Measurements from ENCODE around the gene BPIFA1.

BPIFA1 gene

DNA sequence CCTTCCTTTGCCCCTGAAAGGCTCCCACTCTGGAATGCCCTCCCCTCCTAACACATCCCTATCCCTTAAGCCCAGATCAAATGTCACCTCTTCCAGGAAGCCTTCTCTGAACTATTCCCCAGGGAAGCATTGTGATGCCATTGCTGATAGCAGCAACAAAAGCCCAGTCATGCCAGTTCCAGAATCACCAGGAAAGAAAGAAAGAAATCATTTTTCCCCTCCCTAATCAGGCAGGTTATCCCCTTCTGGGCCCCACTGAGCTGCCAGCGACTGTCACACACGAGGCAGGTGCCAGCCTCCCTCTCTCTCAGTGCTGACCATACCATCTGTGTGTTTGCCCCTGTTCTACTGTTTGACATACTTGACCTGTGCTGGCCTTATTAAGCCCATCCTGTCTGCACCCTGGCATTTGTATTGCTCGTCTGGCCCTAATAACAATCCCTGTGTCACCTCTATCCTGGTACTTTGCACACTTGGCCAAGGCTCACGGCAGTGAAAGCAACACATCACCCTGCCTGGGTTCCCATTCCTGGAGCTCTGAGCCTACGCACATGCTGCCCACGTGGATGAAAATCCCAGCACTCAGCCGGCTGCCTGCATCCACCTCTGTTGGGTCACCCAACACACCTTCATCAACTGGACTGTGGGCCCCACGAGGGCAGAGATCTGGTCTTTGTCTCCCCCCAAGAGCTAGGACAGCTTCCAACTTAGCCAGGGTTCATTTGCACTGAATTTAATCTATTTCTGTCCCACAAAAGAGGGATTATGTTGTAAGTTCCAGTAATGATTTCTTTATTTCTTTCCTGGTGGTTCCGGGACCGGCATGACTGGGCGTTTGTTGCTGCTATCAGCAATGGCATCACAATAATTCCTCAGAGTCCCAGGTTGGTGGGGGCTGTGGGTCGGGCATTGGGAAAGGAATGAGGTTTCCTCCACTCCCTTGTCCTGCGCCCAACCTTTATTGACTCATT lies 42.0 kb downstream of the BPIFA1 start:
- DNase-seq (ENCODE audit: low read depth): no peak

DNA sequence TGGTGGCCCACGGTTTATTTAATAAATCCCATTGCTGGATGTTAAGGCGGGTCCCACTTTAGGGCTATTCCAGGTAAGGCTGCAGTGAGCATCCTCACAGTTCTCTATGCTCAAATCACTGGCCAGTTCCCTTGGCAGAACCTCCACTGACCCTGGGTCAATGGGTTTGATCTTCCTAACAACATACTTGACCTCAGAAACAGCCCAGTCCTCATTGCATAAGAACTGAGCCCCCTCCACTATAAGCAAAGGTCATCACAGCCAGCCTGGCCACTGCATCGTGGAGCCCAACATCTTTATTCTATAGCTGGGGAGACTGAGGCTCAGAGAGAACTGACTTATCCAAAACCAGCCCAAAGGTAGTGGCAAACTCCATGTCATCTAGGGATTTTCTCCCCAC lies 42.9 kb downstream of the BPIFA1 start:
- no peak for DNase-seq (ENCODE audit: low read depth)

DNA sequence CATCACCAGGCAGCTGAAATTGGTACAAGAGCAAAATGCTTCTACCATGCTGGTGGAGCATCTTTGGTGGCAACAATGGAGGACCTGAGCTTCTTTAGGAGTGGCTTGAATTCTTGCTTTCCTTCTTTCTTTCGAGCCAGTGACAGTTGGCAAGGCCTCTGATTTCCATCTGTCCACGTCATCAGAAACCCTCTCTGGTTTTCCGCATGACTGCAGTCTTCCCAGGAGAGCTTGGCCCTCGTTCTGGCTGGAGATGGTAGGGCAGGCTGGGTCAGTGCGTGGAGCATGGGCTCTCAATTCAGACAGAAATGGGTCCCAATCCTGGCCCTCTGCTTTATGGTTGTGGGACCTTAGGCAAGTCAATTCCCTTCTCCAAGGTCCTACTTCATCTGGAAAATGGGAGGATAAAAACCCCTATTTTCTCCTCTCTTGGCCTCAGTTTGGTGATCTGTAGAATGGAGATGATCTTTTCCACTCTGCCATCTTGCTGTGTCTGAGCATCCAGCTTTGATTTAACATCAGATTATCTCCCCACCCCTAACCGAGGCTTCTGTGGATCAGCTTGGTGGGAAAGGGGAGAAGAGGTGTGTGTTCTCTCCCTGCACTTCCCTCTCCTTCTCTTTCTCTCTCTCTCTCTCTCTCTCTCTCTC lies 43.6 kb downstream of the BPIFA1 start:
- DNase-seq (ENCODE audit: low read depth): no peak

DNA sequence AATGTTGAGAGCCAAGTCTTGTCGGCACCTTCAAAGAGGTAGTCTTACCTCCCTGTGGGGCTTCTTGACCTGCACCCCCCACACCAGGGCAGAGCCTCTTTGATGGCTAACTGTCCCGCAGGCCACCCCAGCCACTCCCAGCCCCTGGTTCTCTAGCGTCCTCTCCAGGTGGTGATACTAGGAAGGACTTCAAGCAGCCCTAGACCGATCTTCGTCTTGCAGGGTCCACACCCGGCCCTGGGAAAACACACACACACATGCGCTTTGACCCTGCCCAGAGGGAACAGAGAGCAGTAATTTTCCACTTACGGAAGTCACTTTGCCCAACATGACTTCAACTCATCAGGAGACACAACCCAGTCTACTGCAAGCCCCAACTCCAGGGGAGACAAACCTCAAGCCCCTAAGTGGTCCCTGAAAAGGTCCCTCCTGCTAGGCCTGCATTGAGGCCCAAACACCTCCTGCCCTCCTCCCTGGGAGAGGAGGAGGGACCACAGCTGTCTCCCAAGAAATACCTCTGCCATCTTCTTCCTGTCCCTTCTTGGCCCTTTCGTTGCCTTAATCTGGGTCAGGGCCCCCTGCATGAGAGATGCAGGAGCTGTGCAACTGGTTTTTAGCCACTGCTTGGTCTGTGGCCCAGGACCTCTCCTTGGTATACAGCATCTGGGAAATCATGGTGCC lies 44.3 kb downstream of the BPIFA1 start:
- no peak for DNase-seq (ENCODE audit: low read depth)

DNA sequence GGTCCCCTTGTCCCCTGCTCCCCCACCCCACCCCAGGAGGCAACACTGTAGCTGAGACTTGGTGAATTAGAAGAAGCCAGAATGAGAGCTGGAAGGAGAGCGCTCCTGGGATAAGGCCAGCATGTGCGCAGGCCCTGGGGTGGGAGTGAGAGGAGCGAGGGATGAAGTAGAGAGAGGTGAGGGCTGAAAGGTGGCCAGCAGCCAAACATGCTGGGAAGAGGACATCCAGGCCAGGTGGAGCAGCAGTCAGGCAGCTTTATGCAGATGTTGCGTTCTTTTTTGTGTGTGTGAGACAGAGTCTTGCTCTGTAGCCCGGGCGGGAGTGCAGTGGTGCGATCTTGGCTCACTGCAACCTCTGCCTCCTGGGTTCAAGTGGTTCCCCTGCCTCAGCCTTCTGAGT lies 45.0 kb downstream of the BPIFA1 start:
- DNase-seq (ENCODE audit: low read depth): no peak

DNA sequence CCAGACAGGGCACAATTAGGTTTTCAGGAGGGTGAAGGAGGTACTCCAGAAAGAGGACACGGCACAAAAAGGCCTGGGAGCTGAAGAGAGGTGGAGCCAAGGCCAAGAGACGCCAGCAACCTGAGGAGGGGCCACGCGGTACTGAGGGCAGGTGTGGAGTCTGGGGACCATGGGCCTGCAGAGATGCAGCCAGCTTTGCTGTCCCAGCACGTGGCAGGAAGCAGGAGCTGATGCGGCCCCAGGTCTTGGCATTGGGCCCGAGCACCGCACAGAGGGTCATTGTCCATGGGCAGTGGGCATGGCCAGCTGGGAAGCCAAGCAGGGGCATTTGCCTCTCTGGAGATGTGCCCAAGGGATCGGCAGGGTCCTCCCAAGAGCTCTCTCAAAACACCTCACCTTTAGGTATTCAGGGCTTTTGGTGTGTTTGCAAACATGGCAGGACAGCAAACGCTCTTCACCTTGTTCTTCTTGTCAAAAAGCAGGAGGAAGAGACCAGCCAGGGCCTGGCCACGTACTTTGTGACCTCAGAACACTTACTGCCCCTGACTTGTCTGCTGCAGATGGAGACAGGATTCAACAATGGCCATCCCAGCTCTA lies 45.9 kb downstream of the BPIFA1 start:
- no peak for DNase-seq (ENCODE audit: low read depth)

DNA sequence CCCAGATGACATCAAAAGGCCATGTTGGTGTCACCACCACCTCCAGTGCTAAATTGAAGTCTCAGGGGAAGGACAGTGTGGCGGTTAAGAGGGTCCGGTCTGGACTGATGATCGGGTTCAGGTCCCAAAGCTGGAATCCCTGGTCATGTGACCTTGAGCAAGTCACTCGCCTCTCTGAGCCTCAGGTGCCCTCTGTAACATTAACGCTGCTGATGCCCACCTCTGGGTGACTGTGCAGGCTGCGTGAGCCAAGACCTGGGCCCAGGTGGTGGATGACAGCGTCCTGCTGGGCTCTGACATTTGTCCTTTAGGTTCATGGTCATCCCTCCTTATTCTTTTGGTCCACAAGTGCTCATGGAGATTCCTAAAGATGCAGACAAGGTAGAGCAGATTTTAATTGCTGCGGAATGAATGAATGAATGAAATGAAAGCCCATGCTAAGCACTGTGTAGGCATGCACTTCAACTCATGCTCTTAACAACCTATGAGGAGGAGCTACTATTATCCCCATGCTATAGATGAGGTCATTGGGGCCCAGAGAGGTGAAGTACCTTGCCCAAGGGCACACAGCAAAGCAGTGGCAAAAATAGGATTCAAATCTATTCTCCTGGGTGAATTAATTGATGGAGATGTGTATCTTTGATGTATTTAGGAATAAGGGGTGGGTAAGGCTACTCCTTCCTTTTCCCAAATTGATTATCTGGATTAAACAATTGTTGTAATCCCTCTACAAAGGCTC lies 46.6 kb downstream of the BPIFA1 start:
- no peak for DNase-seq (ENCODE audit: low read depth)

DNA sequence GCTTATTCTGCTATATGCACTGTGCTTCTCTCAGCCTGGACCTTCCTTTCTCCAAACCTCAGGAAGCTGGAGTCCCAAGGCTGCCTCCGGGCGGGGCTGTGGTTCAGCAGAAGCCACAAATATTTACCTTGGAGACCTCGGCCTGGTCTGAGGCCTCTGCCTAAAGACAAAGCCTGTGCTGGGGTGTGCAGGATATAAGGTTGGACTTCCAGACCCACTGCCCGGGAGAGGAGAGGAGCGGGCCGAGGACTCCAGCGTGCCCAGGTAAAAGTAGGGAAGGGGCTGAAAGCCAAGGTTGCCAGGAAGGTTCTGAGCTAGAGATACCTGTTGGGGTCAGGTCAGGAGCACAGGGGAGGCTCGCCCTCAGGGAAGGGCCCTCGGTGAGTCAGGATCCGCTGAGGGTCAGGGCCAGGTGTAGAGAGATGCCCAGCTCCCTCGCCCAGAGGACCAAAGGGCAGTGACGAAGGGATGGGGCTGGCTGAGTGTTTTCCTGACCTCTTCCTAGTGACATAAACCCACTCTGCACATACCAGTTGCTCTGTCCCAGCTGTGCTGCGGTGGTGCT lies 47.3 kb downstream of the BPIFA1 start, which contains the start of gene BPIFB1:
Gene BPIFB1, plus strand, starts transcription at position 224 of the 565 bp plus-strand sequence. CDS start 2,860 bp downstream, outside the sequence.
- DNase-seq (ENCODE audit: low read depth): no peak

DNA sequence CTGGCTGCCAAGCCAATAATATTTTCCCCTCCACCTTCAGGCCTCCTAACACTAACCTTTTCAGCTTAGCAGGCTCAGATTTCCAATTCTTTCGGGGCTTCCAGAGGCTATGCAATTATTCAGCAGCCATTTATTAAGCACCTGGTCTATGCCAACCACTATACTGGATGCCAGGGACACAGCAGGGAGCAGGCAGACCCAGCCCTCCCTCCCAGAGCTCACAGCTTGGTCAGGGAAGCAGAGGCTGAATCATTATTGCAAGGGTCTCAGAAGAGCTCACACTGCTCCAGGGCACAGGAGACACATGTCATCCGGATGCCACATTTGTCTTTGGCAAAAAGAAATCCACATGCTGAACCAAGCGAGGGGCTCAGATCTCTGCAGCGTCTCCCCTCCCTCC lies 48.5 kb downstream of the BPIFA1 start:
- DNase-seq (ENCODE audit: low read depth): no peak

DNA sequence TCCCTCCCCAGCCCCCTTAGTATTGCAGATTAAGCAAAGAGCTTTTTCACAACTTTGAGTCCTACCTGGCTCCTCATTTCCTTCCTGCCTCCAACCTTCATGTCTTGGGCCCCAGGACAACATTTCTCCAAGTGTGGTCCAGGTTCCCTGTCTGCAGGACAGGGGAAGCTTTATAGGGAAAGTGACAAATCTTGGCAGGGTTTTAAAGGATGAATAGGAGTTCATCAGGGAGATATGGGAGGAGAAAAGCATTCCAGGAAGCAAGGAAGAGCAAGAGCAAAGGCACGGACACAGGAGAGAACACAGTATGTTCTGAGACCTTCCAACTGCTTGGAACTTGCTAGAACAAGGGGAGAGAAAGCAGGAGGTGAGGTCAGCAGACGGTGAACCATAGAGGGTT lies 49.1 kb downstream of the BPIFA1 start:
- no peak for DNase-seq (ENCODE audit: low read depth)

DNA sequence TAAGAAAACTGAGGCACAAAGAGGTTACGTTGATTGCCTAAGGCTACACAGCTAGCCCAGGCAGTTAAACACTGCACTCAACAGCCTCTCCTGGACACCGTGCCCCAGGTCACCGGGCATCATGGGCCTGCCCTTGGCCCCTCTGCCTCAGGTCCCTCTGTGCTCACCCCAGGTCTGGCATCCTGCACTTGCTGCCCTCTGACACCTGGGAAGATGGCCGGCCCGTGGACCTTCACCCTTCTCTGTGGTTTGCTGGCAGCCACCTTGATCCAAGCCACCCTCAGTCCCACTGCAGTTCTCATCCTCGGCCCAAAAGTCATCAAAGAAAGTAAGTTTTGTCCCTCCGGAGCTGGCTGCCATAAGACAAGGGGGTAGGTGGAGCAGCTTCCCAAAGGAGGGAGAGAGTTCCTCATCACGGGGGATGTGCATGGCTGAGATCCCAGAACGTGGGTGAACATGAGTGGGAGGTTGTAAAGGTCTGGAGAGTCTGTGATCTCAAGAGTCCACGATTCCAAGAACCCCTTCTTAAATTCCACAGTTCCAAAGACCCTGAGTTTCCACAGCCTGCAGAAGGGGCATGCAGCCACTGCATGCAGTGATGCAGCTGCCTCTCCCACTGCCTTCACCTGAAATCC lies 50.2 kb downstream of the BPIFA1 start:
- DNase-seq (ENCODE audit: low read depth): no peak

DNA sequence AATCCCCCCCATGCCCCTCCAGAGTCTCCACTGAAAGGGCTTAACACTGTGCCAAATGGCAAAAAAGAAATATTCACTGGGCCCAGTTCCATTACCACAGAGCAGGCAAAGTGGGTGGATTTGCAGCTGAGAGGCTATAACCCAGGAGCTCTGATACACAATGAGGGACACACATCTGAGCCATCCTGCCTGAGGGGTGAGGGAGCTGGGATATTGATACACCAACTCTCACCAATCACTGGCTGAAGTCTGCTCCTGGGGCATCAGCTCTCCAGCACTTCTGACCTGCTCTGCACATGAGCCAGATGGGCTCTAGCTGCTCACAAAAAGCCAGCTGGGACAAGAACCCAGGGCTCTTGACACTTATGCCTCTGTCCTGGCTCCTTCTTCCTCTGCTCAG lies 52.1 kb downstream of the BPIFA1 start:
- DNase-seq (ENCODE audit: low read depth): no peak

DNA sequence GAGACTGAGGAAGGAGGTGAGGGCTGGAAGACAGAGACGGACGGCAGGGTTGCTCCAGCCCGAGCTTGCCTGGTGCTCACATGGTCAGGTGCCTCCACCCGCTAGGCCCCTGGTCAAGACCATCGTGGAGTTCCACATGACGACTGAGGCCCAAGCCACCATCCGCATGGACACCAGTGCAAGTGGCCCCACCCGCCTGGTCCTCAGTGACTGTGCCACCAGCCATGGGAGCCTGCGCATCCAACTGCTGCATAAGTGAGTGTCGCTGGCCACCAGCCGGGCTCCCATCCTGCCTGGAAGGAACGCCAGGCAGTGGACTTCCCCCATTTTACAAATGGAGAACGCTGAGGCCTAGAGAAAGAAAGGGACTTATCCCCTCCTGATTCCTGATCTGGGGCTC lies 55.1 kb downstream of the BPIFA1 start:
- DNase-seq (ENCODE audit: low read depth): no peak

DNA sequence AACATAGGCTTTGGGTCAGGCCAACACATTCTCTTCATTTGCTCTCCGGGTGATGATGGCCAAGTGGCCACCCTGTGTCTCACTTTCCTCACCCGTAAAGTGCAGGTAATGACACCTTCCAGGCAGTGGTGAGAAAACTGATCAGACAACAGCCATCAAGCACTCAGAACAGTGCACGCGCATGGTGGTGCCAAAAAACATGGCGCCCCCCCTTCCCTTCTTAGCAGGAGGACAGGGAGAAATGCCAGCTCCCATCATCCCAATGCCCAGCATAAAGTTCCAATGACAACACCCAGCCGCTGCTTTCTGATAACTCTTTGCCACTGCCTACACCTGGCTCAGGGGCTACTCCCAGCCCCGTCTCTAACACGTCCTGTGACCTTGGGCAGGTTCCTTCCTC lies 55.6 kb downstream of the BPIFA1 start:
- no peak for DNase-seq (ENCODE audit: low read depth)

DNA sequence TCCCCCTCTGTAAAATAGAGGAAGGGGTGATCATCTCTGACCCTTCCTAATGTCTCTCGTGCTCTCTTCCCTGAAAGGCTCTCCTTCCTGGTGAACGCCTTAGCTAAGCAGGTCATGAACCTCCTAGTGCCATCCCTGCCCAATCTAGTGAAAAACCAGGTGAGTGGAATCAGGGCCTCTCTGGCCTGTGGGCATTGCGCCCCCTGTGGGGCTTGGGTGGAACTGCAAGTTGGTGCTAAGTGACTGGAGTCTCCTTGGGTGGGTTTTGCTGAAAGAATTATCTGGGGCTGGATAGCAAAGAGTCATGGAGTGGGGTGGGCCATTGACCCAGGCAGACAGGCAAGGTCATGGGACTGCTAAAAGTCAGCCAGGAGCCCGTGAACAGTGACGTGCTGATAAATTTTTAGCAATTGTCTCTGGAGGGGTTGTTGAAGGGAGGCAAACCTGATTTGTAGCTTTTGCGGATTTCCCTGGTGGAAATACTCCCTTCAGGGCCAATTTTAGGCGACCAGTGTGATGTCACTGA lies 56.1 kb downstream of the BPIFA1 start:
- no peak for DNase-seq (ENCODE audit: low read depth)
